Mucosa of descending colon (tissue), 3 donors: ENCODE data around the gene CD8A. TPM values are rescaled to one million over a fixed set of nuclear protein-coding genes. Genes with fewer than 3 reads are reported as not detected.

ENCODE experiments used
- ATAC-seq: fragments of 200-7000 bp; cut with Tn5 transposase; one replicate; pipeline ENCODE4 v1.9.1; 2020; ENCODE audit warnings: mild to moderate bottlenecking, moderate library complexity
- DNase-seq, 3 donors: peaks; one replicate each; pipeline ENCODE4 v3.0.0-alpha.2; 2020
- H3K36me3 ChIP-seq: fragments of 200-600 bp; one replicate; pipeline ENCODE4 v1.8.0; 2021; ENCODE audit warnings: low read depth, mild to moderate bottlenecking
- H3K4me1 ChIP-seq: fragments of 200-600 bp; one replicate; pipeline ENCODE4 v1.8.0; 2021; ENCODE audit warnings: low read depth, mild to moderate bottlenecking
- H3K4me3 ChIP-seq: fragments of 200-600 bp; one replicate; pipeline ENCODE4 v1.8.0; 2021; ENCODE audit warnings: mild to moderate bottlenecking
- H3K9me3 ChIP-seq: fragments of 200-600 bp; one replicate; pipeline ENCODE4 v1.8.0; 2021; ENCODE audit warnings: mild to moderate bottlenecking
- CTCF ChIP-seq: fragments of 200-600 bp; IDR thresholded peaks from one replicate; pipeline ENCODE4 v1.8.0; 2022; ENCODE audit warnings: antibody characterized with exemption, mild to moderate bottlenecking
- intact Hi-C, 2 donors: fragments of 100-400 bp; cut with DNase I in 1 of 2; cut with micrococcal nuclease in 1 of 2; formaldehyde crosslinking; loops; one replicate each; pipeline versions ENCODE4 v1.11.0 to v1.11.1; 2022; cut with DNase I, micrococcal nuclease
- total RNA-seq, 3 donors: library from RNA; stranded (reverse); fragmentation: NEBNext Ultra II Directional in 2 of 3; extraction: Animal tissue kit (Norgen Biotek cat#: 25700) in 2 of 3; gene quantifications; one replicate each; pipeline versions ENCODE4 v1.2.1 to v1.2.4, GENCODE V29; 2021 to 2023
- donor health status: DM: no; HTN: no; CAD: no; lungs with moderate emphysema.
- donor health status: DM: no; HTN: no; CAD: no.
- donor health status: DM: no; HTN: yes; CAD: no.

Gene CD8A
- total RNA-seq, 3 donors from 2014 or later: 4.1 to 9.1 (median 9.1) TPM

GRCh38 chr2:86779971-86780370 is 10.7 kb downstream of the CD8A start:
- Histone ChIP-seq H3K36me3 (no peaks in the 10 kb centered on the region), H3K9me3 (no peaks in the 10 kb centered on the region), H3K4me3 (no peak overlapping the region), H3K4me1 (no peaks in the 10 kb centered on the region)
- ATAC-seq (no peak), DNase-seq (no peak)
- intact Hi-C loops: no loop called here
- no peak for TF ChIP-seq CTCF

GRCh38 chr2:86778957-86779356 is 11.8 kb downstream of the CD8A start:
- ATAC-seq: peak; percentile 47
- Histone ChIP-seq H3K9me3 (no peaks in the 10 kb centered on the region), H3K36me3 (no peaks in the 10 kb centered on the region), H3K4me3 (no peak overlapping the region), H3K4me1 (no peaks in the 10 kb centered on the region)
- TF ChIP-seq CTCF: no peak
- intact Hi-C loops: no loop called here
- no peak for DNase-seq

- TF ChIP-seq CTCF: no peak
- ATAC-seq: no peak
Observed at GRCh38 chr2:86776532-86776931, 14.2 kb downstream of the CD8A start.

GRCh38 chr2:86775338-86775737 is 15.4 kb downstream of the CD8A start:
- no peak for DNase-seq
- intact Hi-C loops: no loop called here
- no peaks in the 10 kb centered on the region for H3K9me3 ChIP-seq
- no peak overlapping the region for H3K4me3 ChIP-seq
- no peaks in the 10 kb centered on the region for H3K4me1 ChIP-seq
- TF ChIP-seq CTCF: no peak
- H3K36me3 ChIP-seq: no peaks in the 10 kb centered on the region
- no peak for ATAC-seq

More at GRCh38 chr2:86776532-86776931, 14.2 kb downstream of the CD8A start:
- no peaks in the 10 kb centered on the region for H3K4me1 ChIP-seq
- intact Hi-C loops: no loop called here
- no peaks in the 10 kb centered on the region for H3K9me3 ChIP-seq
- no peak overlapping the region for H3K4me3 ChIP-seq
- no peaks in the 10 kb centered on the region for H3K36me3 ChIP-seq
- no peak for DNase-seq

- ATAC-seq (no peak), DNase-seq (no peak)
- no peaks in the 10 kb centered on the region for H3K36me3 ChIP-seq
- no peak for TF ChIP-seq CTCF
- no peak overlapping the region for H3K4me3 ChIP-seq
- H3K4me1 ChIP-seq: no peaks in the 10 kb centered on the region
- intact Hi-C loops: no loop called here
- H3K9me3 ChIP-seq: no peaks in the 10 kb centered on the region
Observed at GRCh38 chr2:86774862-86775261, 15.9 kb downstream of the CD8A start.

- ATAC-seq: no peak
- TF ChIP-seq CTCF: no peak
- no peaks in the 10 kb centered on the region for H3K4me1 ChIP-seq
- H3K4me3 ChIP-seq: no peak overlapping the region
- DNase-seq: no peak
- H3K36me3 ChIP-seq: no peaks in the 10 kb centered on the region
- H3K9me3 ChIP-seq: no peaks in the 10 kb centered on the region
- intact Hi-C loops: no loop called here
Observed at GRCh38 chr2:86772611-86773010, 18.1 kb downstream of the CD8A start.
